ENCODE measurements around the gene SLC39A9. TPM values are rescaled to one million over a fixed set of nuclear protein-coding genes. Genes with fewer than 3 reads are reported as not detected.

The SLC39A9 gene
- total and polyA plus RNA-seq, 4 donors, result 28.7 to 140 (median 43.1) TPM

DNA sequence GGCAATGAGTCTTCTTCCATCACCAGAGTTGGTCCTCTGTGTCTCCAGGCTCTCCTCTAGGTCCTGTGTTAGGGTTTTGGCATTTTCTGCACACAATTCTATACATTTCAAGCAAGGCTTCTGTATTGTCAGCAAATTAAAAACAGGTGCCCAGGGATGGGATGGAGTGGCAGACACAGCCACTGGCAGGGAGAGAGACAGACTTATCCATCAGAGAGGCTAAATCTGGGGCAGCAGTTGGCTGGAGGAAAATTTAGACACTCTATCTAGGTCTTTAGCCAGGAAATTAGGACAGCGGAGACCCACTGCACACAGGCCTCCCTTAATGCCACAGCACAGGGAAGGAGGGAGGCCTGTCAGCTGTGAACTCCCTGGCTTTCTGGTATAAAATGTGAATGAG is 106.3 kb downstream of the SLC39A9 start (continued):
- TF ChIP-seq, protein P1, sequence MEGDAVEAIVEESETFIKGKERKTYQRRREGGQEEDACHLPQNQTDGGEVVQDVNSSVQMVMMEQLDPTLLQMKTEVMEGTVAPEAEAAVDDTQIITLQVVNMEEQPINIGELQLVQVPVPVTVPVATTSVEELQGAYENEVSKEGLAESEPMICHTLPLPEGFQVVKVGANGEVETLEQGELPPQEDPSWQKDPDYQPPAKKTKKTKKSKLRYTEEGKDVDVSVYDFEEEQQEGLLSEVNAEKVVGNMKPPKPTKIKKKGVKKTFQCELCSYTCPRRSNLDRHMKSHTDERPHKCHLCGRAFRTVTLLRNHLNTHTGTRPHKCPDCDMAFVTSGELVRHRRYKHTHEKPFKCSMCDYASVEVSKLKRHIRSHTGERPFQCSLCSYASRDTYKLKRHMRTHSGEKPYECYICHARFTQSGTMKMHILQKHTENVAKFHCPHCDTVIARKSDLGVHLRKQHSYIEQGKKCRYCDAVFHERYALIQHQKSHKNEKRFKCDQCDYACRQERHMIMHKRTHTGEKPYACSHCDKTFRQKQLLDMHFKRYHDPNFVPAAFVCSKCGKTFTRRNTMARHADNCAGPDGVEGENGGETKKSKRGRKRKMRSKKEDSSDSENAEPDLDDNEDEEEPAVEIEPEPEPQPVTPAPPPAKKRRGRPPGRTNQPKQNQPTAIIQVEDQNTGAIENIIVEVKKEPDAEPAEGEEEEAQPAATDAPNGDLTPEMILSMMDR (IDR thresholded peaks at IDR 0.05; ENCODE audit: low read depth, low read length, missing input control), result no peak
- TF ChIP-seq HNF4A (conservative IDR thresholded peaks at IDR 0.05), result no peak
- no peak for TF ChIP-seq RXRA (IDR thresholded peaks at IDR 0.05)
- TF ChIP-seq SP1 (IDR thresholded peaks at IDR 0.05), result no peak

DNA sequence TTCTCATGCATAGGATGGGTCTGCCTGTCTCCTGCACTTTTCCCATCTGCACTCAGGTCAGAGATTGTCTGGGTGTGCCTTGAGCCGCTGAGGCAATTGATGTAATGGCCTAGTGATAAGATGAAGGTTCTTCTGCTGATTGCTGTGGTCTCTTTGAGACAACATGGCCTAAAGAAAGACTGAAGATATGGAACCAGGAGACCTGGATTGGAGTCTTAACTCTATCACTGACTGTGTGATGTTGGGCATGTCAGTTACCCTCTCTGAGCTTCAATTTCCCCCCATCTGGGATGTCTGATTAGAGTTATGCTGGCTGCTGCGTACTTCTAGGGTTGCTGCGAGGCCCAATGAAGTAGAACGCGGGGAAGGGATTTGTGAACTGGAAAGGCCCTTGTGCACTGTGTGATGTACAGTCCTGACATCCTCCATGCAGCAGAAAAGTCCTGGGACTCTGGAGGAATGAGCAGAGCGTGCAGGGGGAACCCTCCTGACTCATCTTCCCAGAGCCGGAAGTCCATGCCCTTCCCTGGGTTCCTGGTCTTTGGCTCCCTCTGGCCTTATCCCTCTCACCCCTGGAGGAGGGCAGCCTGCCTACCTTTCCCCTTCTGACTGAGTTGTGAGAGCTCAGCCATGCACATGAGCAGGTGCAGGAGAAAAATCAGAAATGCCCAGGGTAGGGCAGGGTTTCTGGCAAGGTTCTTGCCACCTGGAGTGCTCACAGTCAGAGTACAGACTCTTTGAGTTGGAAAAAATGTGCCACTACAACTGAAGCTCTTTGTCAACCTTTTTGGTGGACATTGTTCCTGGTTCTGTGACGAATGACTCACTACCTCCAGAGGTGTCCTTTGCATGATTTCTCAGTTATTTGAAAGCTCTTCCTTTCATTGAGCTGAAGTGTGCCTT is 107.1 kb downstream of the SLC39A9 start:
- Histone ChIP-seq H3K4me3 (ENCODE audit: low read depth in 1 of 3, low read length in 3 of 3) (no peak overlapping the region), H3K36me3 (ENCODE audit: control insufficient read depth in 4 of 4, insufficient read depth in 3 of 4, low read depth in 1 of 4, low read length in 3 of 4) (no peaks in the 10 kb centered on the region), H3K4me1 (ENCODE audit: control insufficient read depth in 4 of 4, insufficient read depth in 4 of 4, low read length in 3 of 4) (no peaks in the 10 kb centered on the region), H3K9me3 (ENCODE audit: control insufficient read depth in 4 of 4, low read length in 3 of 4) (no peaks in the 10 kb centered on the region), H3K27me3 (ENCODE audit: control insufficient read depth in 4 of 4, insufficient read depth in 4 of 4, low read length in 3 of 4) (no peaks in the 10 kb centered on the region), H3K27ac (ENCODE audit: low read depth in 1 of 2, low read length in 2 of 2) (no peak overlapping the region), H3K9ac (ENCODE audit: low read depth in 1 of 2, low read length in 2 of 2) (no peak overlapping the region)
- DNase-seq (ENCODE audit: low spot score), result no peak
- WGBS, result 89% methylated on average over 8 of the region's 8 CpGs
- TF ChIP-seq GABPA (IDR thresholded peaks at IDR 0.05 in 1 of 2, conservative IDR thresholded peaks at IDR 0.05 in 1 of 2), result no peak
- TF ChIP-seq, protein P2, sequence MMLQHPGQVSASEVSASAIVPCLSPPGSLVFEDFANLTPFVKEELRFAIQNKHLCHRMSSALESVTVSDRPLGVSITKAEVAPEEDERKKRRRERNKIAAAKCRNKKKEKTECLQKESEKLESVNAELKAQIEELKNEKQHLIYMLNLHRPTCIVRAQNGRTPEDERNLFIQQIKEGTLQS (IDR thresholded peaks at IDR 0.05), result no peak
- TF ChIP-seq HNF4G (IDR thresholded peaks at IDR 0.05), result no peak
- TF ChIP-seq FOXA2 (IDR thresholded peaks at IDR 0.05), result no peak
- TF ChIP-seq, protein P1 (IDR thresholded peaks at IDR 0.05; ENCODE audit: low read depth, low read length, missing input control), result no peak
- TF ChIP-seq, protein P3, sequence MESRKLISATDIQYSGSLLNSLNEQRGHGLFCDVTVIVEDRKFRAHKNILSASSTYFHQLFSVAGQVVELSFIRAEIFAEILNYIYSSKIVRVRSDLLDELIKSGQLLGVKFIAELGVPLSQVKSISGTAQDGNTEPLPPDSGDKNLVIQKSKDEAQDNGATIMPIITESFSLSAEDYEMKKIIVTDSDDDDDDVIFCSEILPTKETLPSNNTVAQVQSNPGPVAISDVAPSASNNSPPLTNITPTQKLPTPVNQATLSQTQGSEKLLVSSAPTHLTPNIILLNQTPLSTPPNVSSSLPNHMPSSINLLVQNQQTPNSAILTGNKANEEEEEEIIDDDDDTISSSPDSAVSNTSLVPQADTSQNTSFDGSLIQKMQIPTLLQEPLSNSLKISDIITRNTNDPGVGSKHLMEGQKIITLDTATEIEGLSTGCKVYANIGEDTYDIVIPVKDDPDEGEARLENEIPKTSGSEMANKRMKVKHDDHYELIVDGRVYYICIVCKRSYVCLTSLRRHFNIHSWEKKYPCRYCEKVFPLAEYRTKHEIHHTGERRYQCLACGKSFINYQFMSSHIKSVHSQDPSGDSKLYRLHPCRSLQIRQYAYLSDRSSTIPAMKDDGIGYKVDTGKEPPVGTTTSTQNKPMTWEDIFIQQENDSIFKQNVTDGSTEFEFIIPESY (IDR thresholded peaks at IDR 0.05), result no peak
- TF ChIP-seq SP1 (IDR thresholded peaks at IDR 0.05), result no peak
- TF ChIP-seq RXRA (IDR thresholded peaks at IDR 0.05), result no peak
- TF ChIP-seq, protein P4, sequence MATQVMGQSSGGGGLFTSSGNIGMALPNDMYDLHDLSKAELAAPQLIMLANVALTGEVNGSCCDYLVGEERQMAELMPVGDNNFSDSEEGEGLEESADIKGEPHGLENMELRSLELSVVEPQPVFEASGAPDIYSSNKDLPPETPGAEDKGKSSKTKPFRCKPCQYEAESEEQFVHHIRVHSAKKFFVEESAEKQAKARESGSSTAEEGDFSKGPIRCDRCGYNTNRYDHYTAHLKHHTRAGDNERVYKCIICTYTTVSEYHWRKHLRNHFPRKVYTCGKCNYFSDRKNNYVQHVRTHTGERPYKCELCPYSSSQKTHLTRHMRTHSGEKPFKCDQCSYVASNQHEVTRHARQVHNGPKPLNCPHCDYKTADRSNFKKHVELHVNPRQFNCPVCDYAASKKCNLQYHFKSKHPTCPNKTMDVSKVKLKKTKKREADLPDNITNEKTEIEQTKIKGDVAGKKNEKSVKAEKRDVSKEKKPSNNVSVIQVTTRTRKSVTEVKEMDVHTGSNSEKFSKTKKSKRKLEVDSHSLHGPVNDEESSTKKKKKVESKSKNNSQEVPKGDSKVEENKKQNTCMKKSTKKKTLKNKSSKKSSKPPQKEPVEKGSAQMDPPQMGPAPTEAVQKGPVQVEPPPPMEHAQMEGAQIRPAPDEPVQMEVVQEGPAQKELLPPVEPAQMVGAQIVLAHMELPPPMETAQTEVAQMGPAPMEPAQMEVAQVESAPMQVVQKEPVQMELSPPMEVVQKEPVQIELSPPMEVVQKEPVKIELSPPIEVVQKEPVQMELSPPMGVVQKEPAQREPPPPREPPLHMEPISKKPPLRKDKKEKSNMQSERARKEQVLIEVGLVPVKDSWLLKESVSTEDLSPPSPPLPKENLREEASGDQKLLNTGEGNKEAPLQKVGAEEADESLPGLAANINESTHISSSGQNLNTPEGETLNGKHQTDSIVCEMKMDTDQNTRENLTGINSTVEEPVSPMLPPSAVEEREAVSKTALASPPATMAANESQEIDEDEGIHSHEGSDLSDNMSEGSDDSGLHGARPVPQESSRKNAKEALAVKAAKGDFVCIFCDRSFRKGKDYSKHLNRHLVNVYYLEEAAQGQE (IDR thresholded peaks at IDR 0.05), result no peak
- TF ChIP-seq RAD21 (IDR thresholded peaks at IDR 0.05), result no peak
- TF ChIP-seq HNF4A (conservative IDR thresholded peaks at IDR 0.05), result no peak
- TF ChIP-seq YY1 (IDR thresholded peaks at IDR 0.05), result no peak
- TF ChIP-seq TAF1 (conservative IDR thresholded peaks at IDR 0.05), result no peak
- no peak for TF ChIP-seq FOXA1 (IDR thresholded peaks at IDR 0.05)
- TF ChIP-seq EGR1 (IDR thresholded peaks at IDR 0.05; ENCODE audit: low read depth in 2 of 2), result no peak
- TF ChIP-seq JUND (IDR thresholded peaks at IDR 0.05), result no peak
- TF ChIP-seq, protein P5, sequence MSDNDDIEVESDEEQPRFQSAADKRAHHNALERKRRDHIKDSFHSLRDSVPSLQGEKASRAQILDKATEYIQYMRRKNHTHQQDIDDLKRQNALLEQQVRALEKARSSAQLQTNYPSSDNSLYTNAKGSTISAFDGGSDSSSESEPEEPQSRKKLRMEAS (IDR thresholded peaks at IDR 0.05), result no peak

Data from liver (tissue), 9 donors.